ENCODE data around the gene BZW2. TPM values are rescaled to one million over a fixed set of nuclear protein-coding genes. Genes with fewer than 3 reads are reported as not detected.

Gene BZW2
- total and polyA plus RNA-seq, 7 donors = 83.7 to 163 (median 133) TPM

DNA sequence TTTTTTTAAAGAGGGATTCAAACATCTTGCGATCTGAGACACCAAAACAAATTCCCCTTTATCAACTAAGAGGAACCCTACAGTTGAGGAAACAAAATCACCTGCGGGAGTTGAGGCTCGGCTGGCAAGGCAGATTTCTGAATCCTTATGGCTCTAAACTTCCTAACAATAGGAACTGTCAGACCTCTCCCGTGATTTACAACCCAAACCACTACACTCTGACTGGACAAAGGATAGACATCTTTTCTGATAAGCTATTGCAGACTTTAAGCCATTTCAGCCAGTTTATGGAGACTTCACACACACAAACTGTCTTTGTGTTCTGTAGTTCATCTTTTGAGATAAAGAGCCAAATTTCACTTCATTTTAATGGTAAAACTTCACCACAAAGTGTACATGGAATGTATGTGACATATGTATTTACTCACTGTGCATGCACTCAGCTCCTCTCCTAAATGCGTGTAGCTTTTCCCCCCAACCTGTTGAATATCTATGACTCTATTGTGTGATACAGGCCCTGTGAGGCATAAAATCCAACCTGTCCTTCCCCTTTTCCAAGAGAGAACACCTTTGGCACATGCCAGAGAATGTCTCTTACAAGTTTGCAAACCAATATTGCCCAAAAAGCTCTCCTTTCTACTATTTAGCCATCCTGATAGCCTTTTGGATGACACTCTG is 92.2 kb downstream of the BZW2 start:
- no peaks in the 10 kb centered on the region for H3K4me1 ChIP-seq
- H3K4me3 ChIP-seq = no peak overlapping the region
- TF ChIP-seq, protein P1, sequence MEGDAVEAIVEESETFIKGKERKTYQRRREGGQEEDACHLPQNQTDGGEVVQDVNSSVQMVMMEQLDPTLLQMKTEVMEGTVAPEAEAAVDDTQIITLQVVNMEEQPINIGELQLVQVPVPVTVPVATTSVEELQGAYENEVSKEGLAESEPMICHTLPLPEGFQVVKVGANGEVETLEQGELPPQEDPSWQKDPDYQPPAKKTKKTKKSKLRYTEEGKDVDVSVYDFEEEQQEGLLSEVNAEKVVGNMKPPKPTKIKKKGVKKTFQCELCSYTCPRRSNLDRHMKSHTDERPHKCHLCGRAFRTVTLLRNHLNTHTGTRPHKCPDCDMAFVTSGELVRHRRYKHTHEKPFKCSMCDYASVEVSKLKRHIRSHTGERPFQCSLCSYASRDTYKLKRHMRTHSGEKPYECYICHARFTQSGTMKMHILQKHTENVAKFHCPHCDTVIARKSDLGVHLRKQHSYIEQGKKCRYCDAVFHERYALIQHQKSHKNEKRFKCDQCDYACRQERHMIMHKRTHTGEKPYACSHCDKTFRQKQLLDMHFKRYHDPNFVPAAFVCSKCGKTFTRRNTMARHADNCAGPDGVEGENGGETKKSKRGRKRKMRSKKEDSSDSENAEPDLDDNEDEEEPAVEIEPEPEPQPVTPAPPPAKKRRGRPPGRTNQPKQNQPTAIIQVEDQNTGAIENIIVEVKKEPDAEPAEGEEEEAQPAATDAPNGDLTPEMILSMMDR (IDR thresholded peaks at IDR 0.05) = no peak
- ATAC-seq (no peak), DNase-seq (no peak)
- H3K27ac ChIP-seq = no peak overlapping the region
- 88 to 93% (median 89%) methylated on average over 5 of the region's 5 CpGs for WGBS, 3 donors
- intact Hi-C loops (cut with DNase I) = no loop called here
- no peaks in the 10 kb centered on the region for H3K27me3 ChIP-seq (ENCODE audit: insufficient read depth in 3 of 3, low read length in 2 of 3)
- H3K9me3 ChIP-seq = no peaks in the 10 kb centered on the region
- no peaks in the 10 kb centered on the region for H3K36me3 ChIP-seq (ENCODE audit: insufficient read depth in 1 of 2, low read depth in 1 of 2)

DNA sequence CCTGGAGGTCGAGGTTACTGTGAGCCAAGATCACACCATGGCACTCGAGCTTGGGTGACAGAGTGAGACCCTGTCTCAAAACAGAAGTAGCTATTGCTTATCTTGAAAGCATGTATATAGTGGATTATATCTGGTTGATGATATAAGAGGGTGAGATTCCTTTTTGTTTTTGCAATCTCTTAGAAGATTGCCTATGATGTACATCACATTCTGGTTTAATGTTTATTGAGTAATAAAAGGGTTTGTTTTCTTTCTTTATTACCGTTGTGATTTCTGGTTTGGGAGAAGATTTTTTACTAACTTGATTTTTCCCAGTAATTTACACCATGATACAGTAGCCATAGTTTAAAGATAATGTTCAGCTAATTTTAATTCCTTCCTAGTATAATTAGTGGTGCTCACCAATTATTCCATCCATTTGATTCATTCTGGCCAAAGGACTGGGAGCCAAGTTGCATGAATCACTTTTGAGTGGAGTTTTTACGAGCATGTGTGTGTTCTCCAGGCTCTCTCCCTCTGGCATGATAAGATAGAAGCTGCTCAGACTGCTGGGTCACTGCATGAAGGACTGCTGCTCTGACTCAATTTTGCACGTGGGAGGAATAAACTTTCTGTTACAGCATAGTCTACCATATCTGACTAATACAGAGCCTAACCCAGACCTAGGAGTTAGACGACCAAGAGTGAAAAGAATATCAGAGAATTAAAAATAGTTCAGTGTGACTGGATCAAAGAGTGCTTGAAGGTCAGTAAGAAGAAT is 94.1 kb downstream of the BZW2 start:
- WGBS, 3 donors = 46 to 57% (median 50%) methylated on average over 6 of the region's 6 CpGs
- ATAC-seq (peak in 3 of 4 donors; percentile 54 to 75 (median 64)), DNase-seq (no peak)
- Histone ChIP-seq H3K27me3 (ENCODE audit: insufficient read depth in 3 of 3, low read length in 2 of 3) (no peaks in the 10 kb centered on the region), H3K4me1 (no peaks in the 10 kb centered on the region), H3K4me3 (no peak overlapping the region), H3K9me3 (no peaks in the 10 kb centered on the region), H3K27ac (no peak overlapping the region), H3K36me3 (ENCODE audit: insufficient read depth in 1 of 2, low read depth in 1 of 2) (no peaks in the 10 kb centered on the region)
- TF ChIP-seq, protein P1 (IDR thresholded peaks at IDR 0.05) = no peak
- intact Hi-C loops (cut with DNase I) = no loop called here

DNA sequence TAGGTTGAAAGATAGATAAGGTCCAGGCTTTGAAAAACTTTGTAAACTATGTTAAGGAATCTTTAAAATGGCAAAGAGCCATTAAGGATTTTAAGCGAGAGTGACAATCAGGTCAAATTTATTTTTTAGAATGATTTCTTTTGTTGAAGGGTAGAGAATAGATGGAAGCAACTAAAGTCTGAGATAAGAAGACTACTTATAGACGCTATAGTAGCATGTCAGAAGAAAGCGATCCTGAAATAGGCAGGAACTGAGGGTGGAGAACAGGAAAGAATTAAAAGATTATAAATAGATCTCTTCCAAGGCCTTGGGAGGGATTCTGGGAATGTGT is 94.6 kb downstream of the BZW2 start:
- TF ChIP-seq, protein P1 (IDR thresholded peaks at IDR 0.05) = no peak
- intact Hi-C loops (cut with DNase I) = no loop called here
- Histone ChIP-seq H3K9me3 (no peaks in the 10 kb centered on the region), H3K4me3 (no peak overlapping the region), H3K36me3 (ENCODE audit: insufficient read depth in 1 of 2, low read depth in 1 of 2) (no peaks in the 10 kb centered on the region), H3K27me3 (ENCODE audit: insufficient read depth in 3 of 3, low read length in 2 of 3) (no peaks in the 10 kb centered on the region), H3K4me1 (no peaks in the 10 kb centered on the region), H3K27ac (no peak overlapping the region)
- ATAC-seq (no peak), DNase-seq (no peak)
- 76 to 84% (median 79%) methylated on average over 3 of the region's 3 CpGs for WGBS, 3 donors

DNA sequence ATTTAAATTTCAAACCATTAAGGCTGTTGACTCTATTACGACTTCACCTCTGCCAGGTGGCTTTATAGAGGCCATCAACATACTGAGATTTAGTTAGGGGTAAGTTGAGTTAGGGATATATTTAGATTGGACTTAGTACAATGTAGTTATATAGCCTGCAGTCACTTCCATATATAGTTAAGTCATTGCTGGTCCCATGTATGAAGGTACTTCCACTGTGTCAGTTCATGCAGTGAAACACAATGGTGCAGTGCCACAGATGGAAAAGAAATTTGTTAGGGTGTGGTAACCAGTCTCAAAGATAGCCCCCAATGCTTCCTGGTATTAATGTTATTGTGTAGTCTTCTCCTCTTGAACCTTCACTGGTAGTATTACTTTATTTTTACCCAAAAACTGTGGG is 95.0 kb downstream of the BZW2 start:
- intact Hi-C loops (cut with DNase I) = no loop called here
- Histone ChIP-seq H3K36me3 (ENCODE audit: insufficient read depth in 1 of 2, low read depth in 1 of 2) (no peaks in the 10 kb centered on the region), H3K27me3 (ENCODE audit: insufficient read depth in 3 of 3, low read length in 2 of 3) (no peaks in the 10 kb centered on the region), H3K4me1 (no peaks in the 10 kb centered on the region), H3K9me3 (no peaks in the 10 kb centered on the region), H3K4me3 (no peak overlapping the region), H3K27ac (no peak overlapping the region)
- 94 to 100% (median 94%) methylated on average over 1 of the region's 1 CpG for WGBS, 3 donors
- no peak for ATAC-seq
- DNase-seq = no peak
- TF ChIP-seq, protein P1 (IDR thresholded peaks at IDR 0.05) = no peak
